SK-N-SH treated with all-trans-retinoic acid at 6 μM for 48 hours (cell line): ENCODE measurements around the gene ADCK1.

ENCODE experiments used
- ARNTL ChIP-seq: fragments of 450-650 bp; formaldehyde crosslinking; IDR thresholded peaks from 2 replicates; pipeline ENCODE4 v1.5.0; 2020; ENCODE audit warnings: low read depth, mild to moderate bottlenecking, moderate library complexity, borderline replicate concordance
- ISL1 ChIP-seq: fragments of 250-450 bp; sonication (Bioruptor Pico); IDR thresholded peaks from 2 replicates; pipeline ENCODE4 v2.1.2; 2022; ENCODE audit warnings: mild to moderate bottlenecking, moderate library complexity
- PPARA ChIP-seq: fragments of 250-450 bp; sonication (Bioruptor Pico); IDR thresholded peaks from 2 replicates; pipeline ENCODE4 v1.5.0; 2020; ENCODE audit warnings: mild to moderate bottlenecking, borderline replicate concordance
- RARB ChIP-seq: fragments of 250-450 bp; sonication (Bioruptor Pico); IDR thresholded peaks from 2 replicates; pipeline ENCODE4 v1.8.0; 2021; ENCODE audit warnings: mild to moderate bottlenecking, moderate library complexity
- ZFP3 ChIP-seq: fragments of 250-450 bp; sonication (Bioruptor Pico); IDR thresholded peaks from 2 replicates; pipeline ENCODE4 v1.5.0; 2020; ENCODE audit warnings: mild to moderate bottlenecking, moderate library complexity
- ZNF565 ChIP-seq: fragments of 450-650 bp; formaldehyde crosslinking; conservative IDR thresholded peaks from 2 replicates; pipeline ENCODE4 v1.5.0; 2020; ENCODE audit warnings: low read depth, mild to moderate bottlenecking, moderate library complexity
- TF ChIP-seq, protein P1 (sequence below): fragments of 250-450 bp; sonication (Bioruptor Pico); IDR thresholded peaks from 2 replicates; pipeline ENCODE4 v1.5.0; 2020; ENCODE audit warnings: mild to moderate bottlenecking, moderate library complexity
- TF ChIP-seq, protein P2 (sequence below): fragments of 250-450 bp; sonication (Bioruptor Pico); IDR thresholded peaks from 2 replicates; pipeline ENCODE4 v1.8.0; 2021; ENCODE audit warnings: low read depth, mild to moderate bottlenecking, moderate library complexity, borderline replicate concordance
- TF ChIP-seq, protein P3 (sequence below): fragments of 250-450 bp; sonication (Bioruptor Pico); IDR thresholded peaks from 2 replicates; pipeline ENCODE4 v1.5.1; 2021; ENCODE audit warnings: mild to moderate bottlenecking, moderate library complexity

DNA sequence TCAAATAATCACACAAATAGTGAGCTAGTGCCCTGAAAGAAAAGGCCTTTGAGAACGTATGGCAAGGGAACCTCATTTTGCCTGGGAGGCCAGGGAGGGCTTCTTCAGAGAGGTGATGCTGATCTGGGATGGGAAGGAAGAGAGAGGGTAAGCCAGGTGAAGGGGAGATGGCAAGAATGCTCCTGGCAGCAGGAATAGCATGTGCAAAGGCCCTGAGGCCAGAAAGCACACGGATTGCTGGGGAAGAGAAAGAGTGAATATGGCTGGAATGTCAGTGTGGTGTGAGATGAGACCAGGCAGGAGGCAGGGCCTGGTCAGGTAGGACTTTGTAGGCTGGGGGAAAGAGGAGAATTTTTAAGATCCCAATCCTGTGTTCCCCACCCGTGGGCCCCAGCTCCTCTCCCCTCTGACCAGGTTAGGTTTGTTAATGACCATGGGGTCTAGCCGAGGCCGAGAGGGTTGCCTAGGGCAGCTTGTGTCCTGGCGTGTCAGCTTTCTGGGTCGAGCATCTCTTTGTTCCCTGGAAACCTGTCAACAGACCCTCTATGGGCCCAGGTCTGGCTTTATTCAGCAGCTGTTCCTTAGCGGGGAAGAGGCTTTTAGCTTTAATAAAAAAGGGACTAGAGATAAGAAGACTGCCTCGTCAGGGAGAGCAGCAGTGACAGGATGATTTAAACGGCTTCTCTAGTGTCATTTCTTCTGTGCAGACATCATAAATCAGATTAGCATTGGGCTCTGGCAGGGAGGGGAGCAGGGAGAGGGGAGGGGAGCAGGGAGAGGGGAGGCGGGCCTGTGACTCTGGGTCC lies 123.4 kb downstream of the ADCK1 start:
- no peak for TF ChIP-seq PPARA (CRISPR knock-in tag)
- TF ChIP-seq ISL1 (CRISPR knock-in tag), result no peak
- no peak for TF ChIP-seq ZNF565 (CRISPR knock-in tag)
- TF ChIP-seq, protein P1, sequence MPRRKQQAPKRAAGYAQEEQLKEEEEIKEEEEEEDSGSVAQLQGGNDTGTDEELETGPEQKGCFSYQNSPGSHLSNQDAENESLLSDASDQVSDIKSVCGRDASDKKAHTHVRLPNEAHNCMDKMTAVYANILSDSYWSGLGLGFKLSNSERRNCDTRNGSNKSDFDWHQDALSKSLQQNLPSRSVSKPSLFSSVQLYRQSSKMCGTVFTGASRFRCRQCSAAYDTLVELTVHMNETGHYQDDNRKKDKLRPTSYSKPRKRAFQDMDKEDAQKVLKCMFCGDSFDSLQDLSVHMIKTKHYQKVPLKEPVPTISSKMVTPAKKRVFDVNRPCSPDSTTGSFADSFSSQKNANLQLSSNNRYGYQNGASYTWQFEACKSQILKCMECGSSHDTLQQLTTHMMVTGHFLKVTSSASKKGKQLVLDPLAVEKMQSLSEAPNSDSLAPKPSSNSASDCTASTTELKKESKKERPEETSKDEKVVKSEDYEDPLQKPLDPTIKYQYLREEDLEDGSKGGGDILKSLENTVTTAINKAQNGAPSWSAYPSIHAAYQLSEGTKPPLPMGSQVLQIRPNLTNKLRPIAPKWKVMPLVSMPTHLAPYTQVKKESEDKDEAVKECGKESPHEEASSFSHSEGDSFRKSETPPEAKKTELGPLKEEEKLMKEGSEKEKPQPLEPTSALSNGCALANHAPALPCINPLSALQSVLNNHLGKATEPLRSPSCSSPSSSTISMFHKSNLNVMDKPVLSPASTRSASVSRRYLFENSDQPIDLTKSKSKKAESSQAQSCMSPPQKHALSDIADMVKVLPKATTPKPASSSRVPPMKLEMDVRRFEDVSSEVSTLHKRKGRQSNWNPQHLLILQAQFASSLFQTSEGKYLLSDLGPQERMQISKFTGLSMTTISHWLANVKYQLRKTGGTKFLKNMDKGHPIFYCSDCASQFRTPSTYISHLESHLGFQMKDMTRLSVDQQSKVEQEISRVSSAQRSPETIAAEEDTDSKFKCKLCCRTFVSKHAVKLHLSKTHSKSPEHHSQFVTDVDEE (CRISPR knock-in tag), result peak; percentile 47; the same call in 1 of the 2 replicates
- TF ChIP-seq, protein P2, sequence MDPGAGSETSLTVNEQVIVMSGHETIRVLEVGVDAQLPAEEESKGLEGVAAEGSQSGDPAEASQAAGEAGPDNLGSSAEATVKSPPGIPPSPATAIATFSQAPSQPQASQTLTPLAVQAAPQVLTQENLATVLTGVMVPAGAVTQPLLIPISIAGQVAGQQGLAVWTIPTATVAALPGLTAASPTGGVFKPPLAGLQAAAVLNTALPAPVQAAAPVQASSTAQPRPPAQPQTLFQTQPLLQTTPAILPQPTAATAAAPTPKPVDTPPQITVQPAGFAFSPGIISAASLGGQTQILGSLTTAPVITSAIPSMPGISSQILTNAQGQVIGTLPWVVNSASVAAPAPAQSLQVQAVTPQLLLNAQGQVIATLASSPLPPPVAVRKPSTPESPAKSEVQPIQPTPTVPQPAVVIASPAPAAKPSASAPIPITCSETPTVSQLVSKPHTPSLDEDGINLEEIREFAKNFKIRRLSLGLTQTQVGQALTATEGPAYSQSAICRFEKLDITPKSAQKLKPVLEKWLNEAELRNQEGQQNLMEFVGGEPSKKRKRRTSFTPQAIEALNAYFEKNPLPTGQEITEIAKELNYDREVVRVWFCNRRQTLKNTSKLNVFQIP (CRISPR knock-in tag), result no peak
- no peak for TF ChIP-seq RARB (CRISPR knock-in tag)
- TF ChIP-seq ZFP3 (CRISPR knock-in tag), result no peak
- TF ChIP-seq, protein P3, sequence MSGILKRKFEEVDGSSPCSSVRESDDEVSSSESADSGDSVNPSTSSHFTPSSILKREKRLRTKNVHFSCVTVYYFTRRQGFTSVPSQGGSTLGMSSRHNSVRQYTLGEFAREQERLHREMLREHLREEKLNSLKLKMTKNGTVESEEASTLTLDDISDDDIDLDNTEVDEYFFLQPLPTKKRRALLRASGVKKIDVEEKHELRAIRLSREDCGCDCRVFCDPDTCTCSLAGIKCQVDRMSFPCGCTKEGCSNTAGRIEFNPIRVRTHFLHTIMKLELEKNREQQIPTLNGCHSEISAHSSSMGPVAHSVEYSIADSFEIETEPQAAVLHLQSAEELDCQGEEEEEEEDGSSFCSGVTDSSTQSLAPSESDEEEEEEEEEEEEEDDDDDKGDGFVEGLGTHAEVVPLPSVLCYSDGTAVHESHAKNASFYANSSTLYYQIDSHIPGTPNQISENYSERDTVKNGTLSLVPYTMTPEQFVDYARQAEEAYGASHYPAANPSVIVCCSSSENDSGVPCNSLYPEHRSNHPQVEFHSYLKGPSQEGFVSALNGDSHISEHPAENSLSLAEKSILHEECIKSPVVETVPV (CRISPR knock-in tag), result no peak
- TF ChIP-seq ARNTL, result no peak
